ENCODE data around the gene NUP35. TPM values are rescaled to one million over a fixed set of nuclear protein-coding genes. Genes with fewer than 3 reads are reported as not detected.

NUP35 gene, protein sequence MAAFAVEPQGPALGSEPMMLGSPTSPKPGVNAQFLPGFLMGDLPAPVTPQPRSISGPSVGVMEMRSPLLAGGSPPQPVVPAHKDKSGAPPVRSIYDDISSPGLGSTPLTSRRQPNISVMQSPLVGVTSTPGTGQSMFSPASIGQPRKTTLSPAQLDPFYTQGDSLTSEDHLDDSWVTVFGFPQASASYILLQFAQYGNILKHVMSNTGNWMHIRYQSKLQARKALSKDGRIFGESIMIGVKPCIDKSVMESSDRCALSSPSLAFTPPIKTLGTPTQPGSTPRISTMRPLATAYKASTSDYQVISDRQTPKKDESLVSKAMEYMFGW
- total RNA-seq = 10.3 and 10.8 TPM in 2 replicates

GRCh38 chr2:183124222-183124956, at the start of gene NUP35:
NUP35 (plus strand) TSS chr2:183124443; CDS start chr2:183124458, 15 bp downstream.

DNA sequence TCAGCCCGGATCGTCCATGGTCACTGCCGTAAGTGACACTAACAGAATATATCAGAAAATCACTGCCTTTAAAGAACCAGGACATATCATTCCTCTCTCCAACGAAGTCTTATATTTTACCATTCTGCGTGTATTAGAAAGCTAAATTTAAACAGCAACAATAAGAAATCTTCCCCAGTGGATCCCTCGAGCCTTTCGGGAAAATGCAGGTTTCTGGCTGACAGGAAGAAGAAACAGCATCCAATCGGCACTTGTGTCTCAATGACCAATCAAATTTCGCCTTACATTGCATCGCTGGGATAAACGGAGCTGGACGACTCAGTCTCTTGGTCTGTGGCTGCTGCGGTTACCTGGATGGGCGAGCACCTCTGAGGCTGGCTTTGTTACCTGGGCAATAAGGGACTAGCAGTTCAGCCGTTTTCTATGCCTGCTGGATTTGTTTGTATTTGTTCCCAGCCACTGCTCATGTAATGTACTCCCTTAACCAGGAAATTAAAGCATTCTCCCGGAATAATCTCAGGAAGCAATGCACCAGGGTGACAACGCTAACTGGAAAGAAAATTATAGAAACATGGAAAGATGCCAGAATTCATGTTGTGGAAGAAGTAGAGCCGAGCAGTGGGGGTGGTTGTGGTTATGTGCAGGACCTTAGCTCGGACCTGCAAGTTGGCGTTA, 45.6 kb upstream of the NUP35 start, which contains the start of gene DUSP19:
Gene DUSP19, plus strand, starts transcription at position 284 of the 675 bp plus-strand sequence. Its CDS starts 187 bp downstream, at position 471.

Other genes with a start within 250 kb of the NUP35 start
- gene NCKAP1, start 86.0 kb upstream of the NUP35 start, total RNA-seq = 205 and 210 TPM in 2 replicates
- 3.5 and 5.0 TPM in 2 replicates for gene DUSP19, start 45.7 kb upstream of the NUP35 start, total RNA-seq